ENCODE measurements around the gene CYP2U1. TPM values are rescaled to one million over a fixed set of nuclear protein-coding genes. Genes with fewer than 3 reads are reported as not detected.

CYP2U1 gene
- total and polyA plus RNA-seq, 10 donors: 5.5 to 14.0 (median 12.2) TPM

DNA sequence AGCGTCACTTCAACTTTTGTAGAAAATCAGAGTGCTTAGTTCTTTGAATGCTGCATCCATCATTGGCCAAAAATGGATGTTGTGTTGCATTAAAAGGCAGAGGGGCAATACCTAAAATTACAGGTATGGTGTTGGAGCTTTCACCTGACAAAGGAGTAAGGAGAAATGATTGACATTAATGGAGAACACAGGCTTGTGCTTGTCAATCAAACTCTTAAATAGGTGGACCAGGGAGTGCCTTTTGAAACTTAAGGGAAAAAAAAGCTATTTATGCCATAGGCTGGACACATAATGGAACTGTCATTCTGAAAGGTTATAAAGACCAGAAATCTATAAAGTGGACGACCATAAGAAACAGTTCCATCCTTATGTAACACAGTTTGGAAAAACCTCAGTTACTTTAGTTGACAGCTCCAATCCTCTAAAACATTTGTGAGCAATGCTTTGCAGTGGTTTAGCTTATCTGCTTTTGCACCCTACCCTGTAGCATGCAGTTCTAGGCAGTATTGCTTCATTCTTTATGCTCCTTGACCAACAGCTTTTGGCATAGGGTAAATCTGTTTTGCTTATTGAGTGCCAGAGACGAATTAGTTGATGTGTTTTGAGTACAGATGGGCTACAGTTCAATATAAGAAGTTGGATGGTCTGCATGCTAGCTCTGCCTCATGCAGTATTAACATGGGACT lies 60.7 kb downstream of the CYP2U1 start:
- DNase-seq: no peak
- intact Hi-C loops (cut with DNase I; ENCODE audit: low total_unique reads): loop anchor here (5.0 kb wide), 1 partner anchor 60 kb away; the partner anchor contains the start of gene CYP2U1
- Histone ChIP-seq H3K4me1 (peaks cover 20 to 70% (median 48%) of the 10 kb centered on the region in 6 donors), H3K36me3 (peaks cover 0 to 12% (median 0%) of the 10 kb centered on the region in 6 donors), H3K9me3 (no peaks in the 10 kb centered on the region), H3K27me3 (replicated peaks in 1 of 7) (no peaks in the 10 kb centered on the region), H3K27ac (no peak overlapping the region), H3K4me3 (no peak overlapping the region)
- 67 to 80% (median 71%) methylated on average over 3 of the region's 3 CpGs for WGBS, 5 donors
- TF ChIP-seq POLR2A (IDR thresholded peaks at IDR 0.05) (no peak), POLR2AphosphoS5 (IDR thresholded peaks at IDR 0.05) (no peak)

DNA sequence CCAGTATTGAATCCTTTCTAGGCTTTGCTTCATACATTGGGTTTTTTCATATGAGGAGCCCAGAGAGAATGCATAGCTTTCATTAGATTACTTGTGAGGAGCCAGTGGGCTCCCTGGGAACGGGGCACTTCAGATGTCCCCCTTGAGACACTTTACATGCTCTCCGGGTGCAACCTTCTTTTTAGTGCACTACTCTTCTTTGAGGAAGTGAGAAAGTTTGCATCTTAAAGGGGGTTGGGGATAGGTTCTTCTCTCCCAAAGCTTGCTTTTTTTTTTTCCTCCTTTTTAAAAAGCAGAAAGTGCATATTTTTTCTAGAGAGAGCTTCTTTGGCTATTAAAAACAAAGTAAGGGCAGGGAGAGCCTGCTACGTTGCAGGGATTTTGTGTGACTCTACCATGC lies 62.6 kb downstream of the CYP2U1 start:
- peaks cover 0 to 12% (median 0%) of the 10 kb centered on the region in 6 donors for H3K36me3 ChIP-seq
- DNase-seq: no peak
- no peaks in the 10 kb centered on the region for H3K9me3 ChIP-seq
- peak overlapping the region in 4 of 8 donors; percentile 3 to 22 (median 13) for H3K27ac ChIP-seq
- H3K4me1 ChIP-seq: peaks cover 16 to 73% (median 41%) of the 10 kb centered on the region in 6 donors
- 35 to 62% (median 48%) methylated on average over 3 of the region's 3 CpGs for WGBS, 5 donors
- intact Hi-C loops (cut with DNase I; ENCODE audit: low total_unique reads): loop anchor here (5.0 kb wide), 1 partner anchor 62 kb away; the partner anchor contains the start of gene CYP2U1
- H3K4me3 ChIP-seq: no peak overlapping the region
- H3K27me3 ChIP-seq (replicated peaks in 1 of 7): no peaks in the 10 kb centered on the region
- TF ChIP-seq, protein P1, sequence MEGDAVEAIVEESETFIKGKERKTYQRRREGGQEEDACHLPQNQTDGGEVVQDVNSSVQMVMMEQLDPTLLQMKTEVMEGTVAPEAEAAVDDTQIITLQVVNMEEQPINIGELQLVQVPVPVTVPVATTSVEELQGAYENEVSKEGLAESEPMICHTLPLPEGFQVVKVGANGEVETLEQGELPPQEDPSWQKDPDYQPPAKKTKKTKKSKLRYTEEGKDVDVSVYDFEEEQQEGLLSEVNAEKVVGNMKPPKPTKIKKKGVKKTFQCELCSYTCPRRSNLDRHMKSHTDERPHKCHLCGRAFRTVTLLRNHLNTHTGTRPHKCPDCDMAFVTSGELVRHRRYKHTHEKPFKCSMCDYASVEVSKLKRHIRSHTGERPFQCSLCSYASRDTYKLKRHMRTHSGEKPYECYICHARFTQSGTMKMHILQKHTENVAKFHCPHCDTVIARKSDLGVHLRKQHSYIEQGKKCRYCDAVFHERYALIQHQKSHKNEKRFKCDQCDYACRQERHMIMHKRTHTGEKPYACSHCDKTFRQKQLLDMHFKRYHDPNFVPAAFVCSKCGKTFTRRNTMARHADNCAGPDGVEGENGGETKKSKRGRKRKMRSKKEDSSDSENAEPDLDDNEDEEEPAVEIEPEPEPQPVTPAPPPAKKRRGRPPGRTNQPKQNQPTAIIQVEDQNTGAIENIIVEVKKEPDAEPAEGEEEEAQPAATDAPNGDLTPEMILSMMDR (IDR thresholded peaks at IDR 0.05 in 8 of 11, conservative IDR thresholded peaks at IDR 0.05 in 3 of 11): no peak
- TF ChIP-seq POLR2AphosphoS5 (IDR thresholded peaks at IDR 0.05) (no peak), POLR2A (IDR thresholded peaks at IDR 0.05) (no peak)

DNA sequence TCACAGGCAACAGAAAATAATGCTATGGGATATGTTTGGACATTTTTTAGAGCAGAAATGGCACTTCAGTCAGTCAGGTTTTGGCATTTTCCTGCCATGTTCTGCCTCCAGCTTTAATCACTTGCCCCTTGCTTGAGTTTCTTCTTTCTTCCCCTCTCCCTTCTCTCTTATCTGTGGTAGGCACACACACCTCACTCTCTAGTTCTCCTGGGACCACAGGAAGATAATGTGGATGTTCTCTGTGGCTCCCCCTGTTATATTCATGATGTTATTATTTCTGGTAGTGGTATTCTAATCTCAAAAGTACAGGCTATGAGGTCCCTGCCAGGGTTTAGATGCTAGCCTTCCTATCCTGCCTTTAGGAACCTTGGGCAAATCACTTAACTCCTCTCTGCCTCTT lies 63.5 kb downstream of the CYP2U1 start:
- TF ChIP-seq POLR2A (IDR thresholded peaks at IDR 0.05) (no peak), POLR2AphosphoS5 (IDR thresholded peaks at IDR 0.05) (no peak)
- TF ChIP-seq, protein P1 (IDR thresholded peaks at IDR 0.05 in 8 of 11, conservative IDR thresholded peaks at IDR 0.05 in 3 of 11): no peak
- no peak for DNase-seq
- no peak overlapping the region for H3K4me3 ChIP-seq
- no peaks in the 10 kb centered on the region for H3K9me3 ChIP-seq
- no peak overlapping the region for H3K27ac ChIP-seq
- H3K4me1 ChIP-seq: peaks cover 14 to 67% (median 38%) of the 10 kb centered on the region in 6 donors
- intact Hi-C loops (cut with DNase I; ENCODE audit: low total_unique reads): loop anchor here (5.0 kb wide), 1 partner anchor 63 kb away; the partner anchor contains the start of gene CYP2U1
- no peaks in the 10 kb centered on the region for H3K27me3 ChIP-seq (replicated peaks in 1 of 7)
- H3K36me3 ChIP-seq: peaks cover 0 to 12% (median 0%) of the 10 kb centered on the region in 6 donors

DNA sequence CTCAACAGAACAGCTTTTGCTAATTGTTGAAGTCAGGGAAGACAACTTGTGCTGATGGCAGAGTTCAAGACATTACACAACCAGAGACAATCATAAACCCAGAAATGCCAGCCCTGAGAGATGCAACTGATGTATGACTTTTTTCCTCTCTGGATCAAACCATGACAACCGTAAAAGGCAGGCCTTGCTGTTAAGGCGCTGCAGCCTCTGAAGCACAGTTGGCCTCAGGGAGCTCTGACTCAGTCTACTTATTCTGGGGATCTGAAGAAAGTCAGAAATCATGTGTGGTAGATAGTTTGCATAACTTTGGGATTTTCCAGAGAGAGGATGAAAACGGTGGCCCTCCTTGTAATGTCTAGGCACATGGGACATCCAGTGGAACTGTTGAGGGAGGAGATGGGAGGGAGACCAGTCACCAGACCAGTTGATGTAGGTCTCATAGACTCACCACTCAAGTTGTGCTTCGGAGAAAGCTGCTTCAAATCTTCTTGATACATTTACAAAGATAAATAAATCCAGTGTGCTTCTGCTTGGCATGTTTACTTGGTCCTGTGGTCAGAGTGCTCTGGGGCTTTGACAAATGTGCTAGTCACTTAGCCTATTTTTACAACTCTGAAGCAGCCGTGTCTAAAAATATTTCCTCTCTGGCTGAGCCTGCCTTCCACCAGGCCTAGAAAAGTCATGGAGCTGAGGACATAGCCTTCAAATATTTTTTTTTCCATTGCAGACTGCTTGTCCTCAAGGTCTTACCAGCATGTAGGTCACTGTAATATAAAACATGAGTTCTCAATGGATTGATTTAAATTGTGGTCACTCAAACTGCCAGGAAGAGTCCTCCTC lies 65.8 kb downstream of the CYP2U1 start:
- intact Hi-C loops (cut with DNase I; ENCODE audit: low total_unique reads): no loop called here
- Histone ChIP-seq H3K27me3 (replicated peaks in 1 of 7) (no peaks in the 10 kb centered on the region), H3K4me1 (peaks cover 5 to 44% (median 23%) of the 10 kb centered on the region in 6 donors), H3K27ac (peak overlapping the region in 4 of 8 donors; percentile 28 to 58 (median 44)), H3K9me3 (no peaks in the 10 kb centered on the region), H3K36me3 (peaks cover 0 to 18% (median 0%) of the 10 kb centered on the region in 6 donors), H3K4me3 (no peak overlapping the region)
- 67 to 74% (median 71%) methylated on average over 5 of the region's 5 CpGs for WGBS, 5 donors
- TF ChIP-seq, protein P1 (IDR thresholded peaks at IDR 0.05 in 8 of 11, conservative IDR thresholded peaks at IDR 0.05 in 3 of 11): no peak
- TF ChIP-seq POLR2A (IDR thresholded peaks at IDR 0.05) (no peak), POLR2AphosphoS5 (IDR thresholded peaks at IDR 0.05) (no peak)
- DNase-seq: no peak

Measured in spleen (tissue), 11 donors.